Measurements from ENCODE around the gene ATP8A1.

The ATP8A1 gene

DNA sequence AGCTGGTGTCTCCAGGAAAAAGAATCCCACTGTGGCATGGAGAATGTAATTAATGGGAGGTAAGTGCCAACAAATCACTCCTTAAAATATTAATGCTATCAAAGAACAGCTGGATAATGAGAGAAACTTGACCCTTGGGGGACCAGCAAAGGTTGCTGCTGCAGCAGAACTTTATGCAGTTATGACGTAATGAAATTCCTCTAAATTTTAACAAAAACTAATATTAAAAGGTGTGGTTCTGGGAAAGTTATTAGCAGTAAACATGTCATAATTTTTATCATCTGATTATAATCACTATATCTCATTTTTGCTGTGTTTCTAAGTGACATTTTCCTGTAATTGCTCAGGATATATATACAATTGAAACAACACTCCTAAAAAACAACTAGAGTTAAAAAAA is 261.3 kb downstream of the ATP8A1 start:
- H3K4me3 ChIP-seq (ENCODE audit: low read depth, low read length): no peak overlapping the region
- DNase-seq (ENCODE audit: low read depth): no peak
- TF ChIP-seq MYC (IDR thresholded peaks at IDR 0.05; ENCODE audit: low read depth, low read length) (no peak), CTCF (IDR thresholded peaks at IDR 0.05; ENCODE audit: low read depth, low read length) (no peak), MAX (IDR thresholded peaks at IDR 0.05; ENCODE audit: low read depth, low read length) (no peak), POLR2A (IDR thresholded peaks at IDR 0.05; ENCODE audit: extremely low read depth, insufficient read length) (no peak)

DNA sequence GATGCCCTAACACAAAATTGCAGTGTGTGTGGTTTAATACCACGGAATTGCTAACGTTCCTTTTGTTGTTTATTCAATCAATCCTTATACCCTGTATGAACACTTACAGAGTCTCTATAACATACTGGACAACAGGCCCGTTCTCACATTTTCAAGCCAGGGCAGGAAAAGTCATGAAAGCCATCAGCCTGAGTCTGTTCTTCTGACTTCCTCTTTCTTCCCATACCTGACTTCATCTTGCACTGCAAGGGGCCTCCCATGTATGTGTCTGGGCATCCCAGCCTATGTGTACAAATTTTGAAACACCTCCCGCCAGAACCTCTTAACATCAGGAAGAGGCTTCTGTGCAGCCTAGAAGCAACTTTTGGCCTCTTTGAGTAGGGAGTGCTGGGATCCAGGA is 264.5 kb downstream of the ATP8A1 start:
- DNase-seq (ENCODE audit: low read depth): no peak
- TF ChIP-seq MYC (IDR thresholded peaks at IDR 0.05; ENCODE audit: low read depth, low read length) (no peak), POLR2A (IDR thresholded peaks at IDR 0.05; ENCODE audit: extremely low read depth, insufficient read length) (no peak), MAX (IDR thresholded peaks at IDR 0.05; ENCODE audit: low read depth, low read length) (no peak), CTCF (IDR thresholded peaks at IDR 0.05; ENCODE audit: low read depth, low read length) (no peak)
- H3K4me3 ChIP-seq (ENCODE audit: low read depth, low read length): no peak overlapping the region

- TF ChIP-seq MYC (IDR thresholded peaks at IDR 0.05; ENCODE audit: low read depth, low read length) (no peak), POLR2A (IDR thresholded peaks at IDR 0.05; ENCODE audit: extremely low read depth, insufficient read length) (no peak), MAX (IDR thresholded peaks at IDR 0.05; ENCODE audit: low read depth, low read length) (no peak), CTCF (IDR thresholded peaks at IDR 0.05; ENCODE audit: low read depth, low read length) (no peak)
- DNase-seq (ENCODE audit: low read depth): no peak
- no peak overlapping the region for H3K4me3 ChIP-seq (ENCODE audit: low read depth, low read length)
These were observed 264.9 kb downstream of the ATP8A1 start for GRCh38 chr4:42391981-42392380.

DNA sequence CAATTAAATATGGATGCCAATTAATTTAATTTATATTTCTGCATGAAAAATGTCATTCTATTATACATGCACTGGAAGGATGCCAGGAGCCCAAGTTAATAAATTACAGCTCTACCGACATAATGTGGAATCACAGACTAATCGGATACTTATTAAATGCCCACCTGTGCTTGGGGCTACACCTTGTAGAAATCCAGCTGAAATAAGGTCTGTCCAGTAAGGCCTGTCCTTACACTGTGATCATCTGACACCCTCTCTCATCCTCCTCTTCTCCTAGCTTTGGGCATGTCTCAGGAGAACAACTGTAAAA is 265.6 kb downstream of the ATP8A1 start:
- TF ChIP-seq MYC (IDR thresholded peaks at IDR 0.05; ENCODE audit: low read depth, low read length): no peak
- H3K4me3 ChIP-seq (ENCODE audit: low read depth, low read length): no peak overlapping the region
- DNase-seq (ENCODE audit: low read depth): no peak

- no peak for TF ChIP-seq MYC (IDR thresholded peaks at IDR 0.05; ENCODE audit: low read depth, low read length)
- no peak for TF ChIP-seq MAX (IDR thresholded peaks at IDR 0.05; ENCODE audit: low read depth, low read length)
- no peak for TF ChIP-seq POLR2A (IDR thresholded peaks at IDR 0.05; ENCODE audit: extremely low read depth, insufficient read length)
- TF ChIP-seq CTCF (IDR thresholded peaks at IDR 0.05; ENCODE audit: low read depth, low read length): no peak
- no peak overlapping the region for H3K4me3 ChIP-seq (ENCODE audit: low read depth, low read length)
- DNase-seq (ENCODE audit: low read depth): no peak
These were observed 266.1 kb downstream of the ATP8A1 start for GRCh38 chr4:42390622-42391354.

GRCh38 chr4:42385516-42385915 is 271.4 kb downstream of the ATP8A1 start:
- H3K4me3 ChIP-seq (ENCODE audit: low read depth, low read length): no peak overlapping the region
- TF ChIP-seq MYC (IDR thresholded peaks at IDR 0.05; ENCODE audit: low read depth, low read length) (no peak), MAX (IDR thresholded peaks at IDR 0.05; ENCODE audit: low read depth, low read length) (no peak), CTCF (IDR thresholded peaks at IDR 0.05; ENCODE audit: low read depth, low read length) (no peak), POLR2A (IDR thresholded peaks at IDR 0.05; ENCODE audit: extremely low read depth, insufficient read length) (no peak)
- no peak for DNase-seq (ENCODE audit: low read depth)

All from NB4 (cell line).